ENCODE data around the gene KCNG2.

The KCNG2 gene

GRCh38 chr18:79776674-79777073 is 21.1 kb upstream of the KCNG2 start:
- H4K20me1 ChIP-seq (ENCODE audit: low read depth, low read length): no peaks in the 10 kb centered on the region
- no peak overlapping the region for H3K27ac ChIP-seq (ENCODE audit: low read depth, low read length)
- TF ChIP-seq EZH2phosphoT487 (conservative IDR thresholded peaks at IDR 0.05; ENCODE audit: low read length) (no peak), CTCF (IDR thresholded peaks at IDR 0.05; ENCODE audit: insufficient read depth, low read length, poor library complexity, severe bottlenecking) (no peak)
- H3K79me2 ChIP-seq (ENCODE audit: insufficient read depth, low read length): no peaks in the 10 kb centered on the region
- H3F3A ChIP-seq (ENCODE audit: insufficient read depth): no peaks in the 10 kb centered on the region
- no peaks in the 10 kb centered on the region for H3K27me3 ChIP-seq (ENCODE audit: low read length)
- no peaks in the 10 kb centered on the region for H3K9me3 ChIP-seq (ENCODE audit: insufficient read depth, low read length)
- no peak overlapping the region for H3K9ac ChIP-seq (ENCODE audit: low read length)
- no peak overlapping the region for H3K4me2 ChIP-seq (ENCODE audit: low read depth, low read length, poor library complexity, severe bottlenecking)
- H3K36me3 ChIP-seq (ENCODE audit: low read length): no peaks in the 10 kb centered on the region
- no peak overlapping the region for H3K4me3 ChIP-seq (ENCODE audit: insufficient read depth, low read length, poor library complexity, severe bottlenecking)
- no peaks in the 10 kb centered on the region for H3K9me2 ChIP-seq (replicated peaks; ENCODE audit: insufficient read depth, low read length)
- no peak overlapping the region for H2AFZ ChIP-seq (ENCODE audit: low read depth, low read length, severe bottlenecking)

GRCh38 chr18:79778291-79778791 is 19.4 kb upstream of the KCNG2 start:
- Histone ChIP-seq H3K9me2 (replicated peaks; ENCODE audit: insufficient read depth, low read length) (no peaks in the 10 kb centered on the region), H3F3A (ENCODE audit: insufficient read depth) (no peaks in the 10 kb centered on the region), H3K9ac (ENCODE audit: low read length) (no peak overlapping the region), H3K27ac (ENCODE audit: low read depth, low read length) (no peak overlapping the region), H3K4me3 (ENCODE audit: insufficient read depth, low read length, poor library complexity, severe bottlenecking) (no peak overlapping the region), H3K27me3 (ENCODE audit: low read length) (no peaks in the 10 kb centered on the region), H4K20me1 (ENCODE audit: low read depth, low read length) (no peaks in the 10 kb centered on the region), H3K9me3 (ENCODE audit: insufficient read depth, low read length) (no peaks in the 10 kb centered on the region), H3K4me2 (ENCODE audit: low read depth, low read length, poor library complexity, severe bottlenecking) (no peak overlapping the region), H3K36me3 (ENCODE audit: low read length) (no peaks in the 10 kb centered on the region), H2AFZ (ENCODE audit: low read depth, low read length, severe bottlenecking) (no peak overlapping the region), H3K79me2 (ENCODE audit: insufficient read depth, low read length) (no peaks in the 10 kb centered on the region)
- TF ChIP-seq EZH2phosphoT487 (conservative IDR thresholded peaks at IDR 0.05; ENCODE audit: low read length) (no peak), CTCF (IDR thresholded peaks at IDR 0.05; ENCODE audit: insufficient read depth, low read length, poor library complexity, severe bottlenecking) (no peak)

GRCh38 chr18:79779021-79779699 is 18.6 kb upstream of the KCNG2 start:
- no peak overlapping the region for H3K27ac ChIP-seq (ENCODE audit: low read depth, low read length)
- H3K9me2 ChIP-seq (replicated peaks; ENCODE audit: insufficient read depth, low read length): no peaks in the 10 kb centered on the region
- TF ChIP-seq CTCF (IDR thresholded peaks at IDR 0.05; ENCODE audit: insufficient read depth, low read length, poor library complexity, severe bottlenecking): no peak
- TF ChIP-seq EZH2phosphoT487 (conservative IDR thresholded peaks at IDR 0.05; ENCODE audit: low read length): no peak
- H3K27me3 ChIP-seq (ENCODE audit: low read length): no peaks in the 10 kb centered on the region
- no peaks in the 10 kb centered on the region for H4K20me1 ChIP-seq (ENCODE audit: low read depth, low read length)
- no peak overlapping the region for H3K4me3 ChIP-seq (ENCODE audit: insufficient read depth, low read length, poor library complexity, severe bottlenecking)
- H3K9ac ChIP-seq (ENCODE audit: low read length): no peak overlapping the region
- no peaks in the 10 kb centered on the region for H3K79me2 ChIP-seq (ENCODE audit: insufficient read depth, low read length)
- H3K9me3 ChIP-seq (ENCODE audit: insufficient read depth, low read length): no peaks in the 10 kb centered on the region
- H3K36me3 ChIP-seq (ENCODE audit: low read length): no peaks in the 10 kb centered on the region
- no peak overlapping the region for H2AFZ ChIP-seq (ENCODE audit: low read depth, low read length, severe bottlenecking)
- H3K4me2 ChIP-seq (ENCODE audit: low read depth, low read length, poor library complexity, severe bottlenecking): no peak overlapping the region
- no peaks in the 10 kb centered on the region for H3F3A ChIP-seq (ENCODE audit: insufficient read depth)

Measured in SU-DHL-6 (cell line).